Measurements from ENCODE around the gene KRTAP4-3.

GRCh38 chr17:41211845-41212466 lies 43.9 kb upstream of the KRTAP4-3 start:
- TF ChIP-seq CTCF (IDR thresholded peaks at IDR 0.05): no peak
- TF ChIP-seq EP300 (IDR thresholded peaks at IDR 0.05): no peak
